GM21529 (cell line): Measurements from ENCODE around the gene BRIP1.

Source experiments
- ATAC-seq: cut with Tn5 transposase; IDR thresholded peaks from one replicate; pipeline ENCODE4 v1.9.1; 2021; ENCODE audit not compliant: unreplicated experiment

BRIP1 gene

GRCh38 chr17:61639818-61640217 is 223.5 kb downstream of the BRIP1 start:
- no peak for ATAC-seq

DNA sequence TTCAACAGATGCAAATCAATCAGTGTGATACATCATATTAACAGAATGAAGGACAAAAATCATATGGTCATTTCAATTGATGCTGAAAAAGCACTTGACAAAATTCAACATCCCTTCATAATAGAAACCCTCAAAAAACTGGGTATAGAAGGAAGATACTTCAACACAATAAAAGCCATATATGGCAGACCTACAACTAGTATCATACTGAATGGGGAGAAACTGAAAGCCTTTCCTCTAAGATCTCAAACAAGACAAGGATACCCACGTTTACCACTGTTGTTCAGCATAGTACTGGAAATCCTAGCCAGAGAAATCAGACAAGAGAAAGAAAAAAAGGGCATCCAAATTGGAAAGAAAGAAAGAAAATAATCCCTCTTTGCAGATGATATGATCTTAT is 225.2 kb downstream of the BRIP1 start:
- ATAC-seq = no peak

GRCh38 chr17:61635913-61636432 is 227.4 kb downstream of the BRIP1 start:
- no peak for ATAC-seq

GRCh38 chr17:61634942-61635538 is 228.3 kb downstream of the BRIP1 start:
- ATAC-seq = no peak

DNA sequence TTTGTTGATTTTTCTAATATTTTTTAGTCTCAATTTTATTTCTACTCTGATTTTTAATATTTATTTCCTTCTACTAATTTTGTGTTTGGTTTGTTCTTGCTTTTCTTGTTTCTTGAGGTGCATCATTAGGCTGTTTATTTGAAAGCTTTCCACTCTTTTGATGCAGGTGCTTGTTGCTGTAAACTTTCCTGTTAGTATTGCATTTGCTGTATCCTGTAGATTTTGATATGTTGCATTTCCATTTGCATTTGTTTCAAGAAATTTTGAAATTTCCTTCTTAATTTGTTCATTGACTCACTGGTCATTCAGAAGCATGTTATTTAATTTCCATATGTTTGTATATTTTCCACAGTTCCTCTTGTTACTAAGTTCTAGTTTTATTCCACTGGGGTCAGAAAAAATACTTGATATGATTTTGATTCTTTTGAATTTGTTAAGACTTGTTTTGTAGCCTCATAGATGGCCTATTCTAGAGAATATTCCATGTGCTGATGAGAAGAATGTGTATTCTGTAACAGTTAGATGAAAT is 229.3 kb downstream of the BRIP1 start:
- ATAC-seq = no peak

DNA sequence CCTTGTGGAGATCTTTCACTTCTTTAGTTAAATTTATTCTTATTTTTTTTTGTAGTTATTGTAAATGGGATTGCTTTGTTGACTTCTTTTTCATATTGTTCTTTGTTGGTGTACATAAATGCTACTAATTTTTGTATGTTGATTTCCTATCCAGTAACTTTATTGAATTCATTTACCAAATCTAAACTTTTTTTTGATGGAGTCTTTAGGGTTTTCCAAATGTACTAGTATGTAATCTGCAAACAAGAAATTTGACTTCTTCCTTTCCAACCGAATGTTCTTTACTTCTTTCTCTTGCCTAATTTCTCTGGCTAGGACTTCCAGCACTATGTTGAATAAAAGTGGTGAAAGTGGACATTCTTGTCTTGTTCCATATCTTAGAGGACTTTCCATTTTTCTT is 230.5 kb downstream of the BRIP1 start:
- ATAC-seq = no peak

GRCh38 chr17:61631800-61632199 is 231.5 kb downstream of the BRIP1 start:
- ATAC-seq = no peak
